ENCODE data around the gene KRT85.
A peak's percentile ranks its signal among the peaks of the same experiment; 100 is the strongest.

Gene KRT85

DNA sequence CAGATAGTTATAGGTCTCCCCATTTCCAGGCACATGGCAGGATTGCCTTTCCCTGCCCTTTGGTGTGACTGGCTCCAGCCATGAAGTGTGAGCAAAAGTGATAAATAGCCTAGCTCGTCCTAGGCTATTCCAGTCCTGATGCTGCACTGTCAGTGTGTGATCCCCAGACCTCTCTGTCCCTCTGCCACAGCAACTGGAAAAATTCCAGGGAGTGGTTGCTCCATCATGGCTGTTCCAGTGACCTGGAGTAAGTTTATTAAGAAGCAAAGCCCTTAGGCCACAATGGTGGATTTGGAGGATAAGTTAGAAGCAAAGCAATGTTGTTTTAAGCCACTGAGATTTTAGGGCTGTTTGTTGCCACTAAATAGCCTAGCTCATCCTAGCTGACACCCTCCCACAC lies 36.2 kb downstream of the KRT85 start:
- 100% methylated on average over 1 of the region's 1 CpG for WGBS (ENCODE audit: insufficient coverage)
- peaks cover 0 to 3% (median 0%) of the 10 kb centered on the region in 5 experiments for H3K27me3 ChIP-seq (replicated peaks in 2 of 5; ENCODE audit: control insufficient read depth in 4 of 5, insufficient read depth in 5 of 5, low read length in 4 of 5)
- CTCF ChIA-PET = interaction anchor here (1.0 to 7.3 kb wide), 6 partner anchors 16 to 154 kb away, joined by 3 to 42 read pairs (median 4); no protein-coding TSS in a partner anchor

DNA sequence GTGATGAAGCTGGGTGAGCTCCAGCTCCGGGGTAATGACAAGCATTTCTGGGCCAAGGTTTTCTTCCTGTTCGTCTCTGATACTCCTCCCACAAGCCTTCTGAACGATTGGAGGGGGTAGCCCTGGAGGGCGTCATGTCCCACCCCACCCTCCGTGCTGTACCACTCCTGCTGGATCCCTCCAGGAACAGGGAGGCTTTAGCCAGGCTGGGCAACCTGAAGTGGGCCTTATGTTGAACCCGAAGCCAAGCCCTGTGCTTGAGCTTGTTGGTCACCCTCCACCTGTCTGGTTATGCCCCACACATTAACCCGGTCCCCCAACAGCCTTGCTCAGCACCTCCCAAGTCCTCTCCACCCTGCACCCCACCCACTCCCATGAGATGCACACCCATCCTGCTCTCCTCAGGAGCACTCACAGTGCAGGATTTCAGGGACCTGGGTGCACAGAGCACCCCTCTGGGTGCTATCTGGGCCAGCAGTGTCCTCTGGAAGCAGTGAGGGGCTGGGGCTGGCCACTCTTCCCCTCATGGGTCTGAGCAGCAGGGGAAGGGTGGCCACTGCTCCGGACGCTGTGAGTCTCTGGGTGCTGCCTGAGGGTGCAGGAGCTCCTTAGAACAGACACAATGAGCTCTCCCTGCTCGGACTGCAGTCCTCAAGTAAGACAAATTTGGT lies 39.3 kb downstream of the KRT85 start:
- POLR2A ChIA-PET = interaction anchor here (0.8 to 1.4 kb wide), 3 partner anchors 11 to 171 kb away, joined by 3 read pairs; no protein-coding TSS in a partner anchor
- WGBS (ENCODE audit: insufficient coverage) = 73% methylated on average over 10 of the region's 10 CpGs
- CTCF ChIA-PET = interaction anchor here (0.9 to 12.8 kb wide), 36 partner anchors 9 to 552 kb away, joined by 3 to 151 read pairs (median 5); no protein-coding TSS in a partner anchor
- peaks cover 0 to 3% (median 2%) of the 10 kb centered on the region in 5 experiments for H3K27me3 ChIP-seq (replicated peaks in 2 of 5; ENCODE audit: control insufficient read depth in 4 of 5, insufficient read depth in 5 of 5, low read length in 4 of 5)
- H3K4me1 ChIP-seq (ENCODE audit: control extremely low read depth in 1 of 4, control insufficient read depth in 4 of 4, insufficient read depth in 4 of 4, low read length in 3 of 4) = no peaks in the 10 kb centered on the region
- no peak overlapping the region for H3K27ac ChIP-seq (ENCODE audit: insufficient read depth in 1 of 2, low read depth in 1 of 2, low read length in 2 of 2, poor library complexity in 1 of 2, severe bottlenecking in 2 of 2)
- H3K9me3 ChIP-seq (ENCODE audit: control extremely low read depth in 1 of 5, control insufficient read depth in 4 of 5, insufficient read depth in 2 of 5, low read depth in 1 of 5, low read length in 4 of 5) = no peaks in the 10 kb centered on the region
- no peak for DNase-seq
- no peaks in the 10 kb centered on the region for H3K36me3 ChIP-seq (ENCODE audit: control insufficient read depth in 4 of 4, insufficient read depth in 4 of 4, low read length in 3 of 4)
- H3K4me3 ChIP-seq (ENCODE audit: control insufficient read depth in 1 of 7, extremely low read depth in 1 of 7, insufficient read depth in 4 of 7, low read depth in 2 of 7, low read length in 6 of 7) = no peak overlapping the region

More for the DNA sequence above, 36.2 kb downstream of the KRT85 start:
- Histone ChIP-seq H3K36me3 (ENCODE audit: control insufficient read depth in 4 of 4, insufficient read depth in 4 of 4, low read length in 3 of 4) (no peaks in the 10 kb centered on the region), H3K27ac (ENCODE audit: insufficient read depth in 1 of 2, low read depth in 1 of 2, low read length in 2 of 2, poor library complexity in 1 of 2, severe bottlenecking in 2 of 2) (no peak overlapping the region), H3K4me1 (ENCODE audit: control extremely low read depth in 1 of 4, control insufficient read depth in 4 of 4, insufficient read depth in 4 of 4, low read length in 3 of 4) (no peaks in the 10 kb centered on the region), H3K4me3 (ENCODE audit: control insufficient read depth in 1 of 7, extremely low read depth in 1 of 7, insufficient read depth in 4 of 7, low read depth in 2 of 7, low read length in 6 of 7) (no peak overlapping the region), H3K9me3 (ENCODE audit: control extremely low read depth in 1 of 5, control insufficient read depth in 4 of 5, insufficient read depth in 2 of 5, low read depth in 1 of 5, low read length in 4 of 5) (peaks cover 0 to 6% (median 3%) of the 10 kb centered on the region in 5 experiments)
- POLR2A ChIA-PET = interaction anchor here (1.2 kb wide), 1 partner anchor 1451 kb away, joined by 3 read pairs; no protein-coding TSS in a partner anchor
- no peak for DNase-seq

DNA sequence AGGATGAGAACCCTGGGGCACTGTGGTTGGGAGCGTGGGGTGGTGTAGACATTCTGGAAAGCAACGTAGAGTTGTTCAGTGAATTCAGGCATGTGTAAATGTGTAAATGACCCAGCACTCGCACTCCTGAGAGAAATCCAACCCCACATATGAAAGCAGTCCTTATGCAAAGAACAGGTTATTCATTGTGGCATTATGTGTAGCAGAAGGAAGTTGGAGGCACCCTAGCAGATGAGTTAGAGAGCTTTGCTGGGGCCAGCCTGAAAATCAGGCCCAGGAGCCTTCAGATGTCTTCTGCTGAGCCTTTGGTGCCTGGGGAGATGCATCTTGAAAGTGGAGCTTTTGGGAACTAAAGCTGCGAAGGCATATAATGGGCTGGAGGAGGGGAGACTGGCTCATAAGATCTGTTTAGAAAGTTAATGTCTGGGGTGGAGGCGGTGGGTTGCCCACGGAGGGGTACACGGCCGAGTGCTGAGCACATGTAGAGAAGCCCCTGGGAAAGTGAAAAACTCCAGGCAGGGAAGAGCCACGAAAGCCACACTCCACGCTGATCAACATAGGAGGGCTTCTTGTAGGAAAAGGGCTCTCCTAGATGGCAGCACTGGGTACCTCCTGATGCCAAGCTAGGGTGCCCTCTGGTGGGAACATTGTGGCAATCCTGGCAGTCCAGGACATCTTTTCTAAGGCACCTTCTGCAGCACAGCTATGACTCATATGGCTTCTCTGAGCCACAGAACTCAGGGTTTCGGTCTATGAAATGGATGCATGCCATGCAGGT lies 40.0 kb downstream of the KRT85 start:
- no peaks in the 10 kb centered on the region for H3K9me3 ChIP-seq (ENCODE audit: control extremely low read depth in 1 of 5, control insufficient read depth in 4 of 5, insufficient read depth in 2 of 5, low read depth in 1 of 5, low read length in 4 of 5)

DNA sequence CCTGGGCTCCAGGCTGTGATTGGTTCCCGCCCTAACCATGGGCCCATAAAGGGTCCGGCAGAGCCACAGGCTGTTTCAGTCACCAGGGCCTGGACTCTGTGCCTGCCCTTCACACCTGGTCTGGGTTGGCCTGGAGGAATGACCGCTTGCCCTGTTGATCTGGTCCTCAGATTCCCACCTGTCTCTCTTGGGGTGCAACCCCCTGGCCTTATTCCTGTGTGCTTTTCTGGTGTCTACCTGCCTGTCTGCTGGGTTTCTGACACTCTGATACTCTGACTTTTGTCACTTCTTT lies 43.2 kb downstream of the KRT85 start:
- H3K27me3 ChIP-seq (replicated peaks in 2 of 5; ENCODE audit: control insufficient read depth in 4 of 5, insufficient read depth in 5 of 5, low read length in 4 of 5) = peaks cover 2 to 33% (median 11%) of the 10 kb centered on the region in 5 experiments
- no peak for DNase-seq
- H3K36me3 ChIP-seq (ENCODE audit: control insufficient read depth in 4 of 4, insufficient read depth in 4 of 4, low read length in 3 of 4) = no peaks in the 10 kb centered on the region
- POLR2A ChIA-PET = no interaction called here
- no peaks in the 10 kb centered on the region for H3K9me3 ChIP-seq (ENCODE audit: control extremely low read depth in 1 of 5, control insufficient read depth in 4 of 5, insufficient read depth in 2 of 5, low read depth in 1 of 5, low read length in 4 of 5)
- no peaks in the 10 kb centered on the region for H3K4me1 ChIP-seq (ENCODE audit: control extremely low read depth in 1 of 4, control insufficient read depth in 4 of 4, insufficient read depth in 4 of 4, low read length in 3 of 4)
- CTCF ChIA-PET = interaction anchor here (1.0 to 12.8 kb wide), 6 partner anchors 15 to 87 kb away, joined by 3 to 151 read pairs (median 4); no protein-coding TSS in a partner anchor
- no peak overlapping the region for H3K4me3 ChIP-seq (ENCODE audit: control insufficient read depth in 1 of 7, extremely low read depth in 1 of 7, insufficient read depth in 4 of 7, low read depth in 2 of 7, low read length in 6 of 7)
- 92% methylated on average over 3 of the region's 3 CpGs for WGBS (ENCODE audit: insufficient coverage)
- no peak overlapping the region for H3K27ac ChIP-seq (ENCODE audit: insufficient read depth in 1 of 2, low read depth in 1 of 2, low read length in 2 of 2, poor library complexity in 1 of 2, severe bottlenecking in 2 of 2)

More for the DNA sequence above, 40.0 kb downstream of the KRT85 start:
- no peaks in the 10 kb centered on the region for H3K4me1 ChIP-seq (ENCODE audit: control extremely low read depth in 1 of 4, control insufficient read depth in 4 of 4, insufficient read depth in 4 of 4, low read length in 3 of 4)
- peak; percentile 91 to 95 (median 94) for DNase-seq
- CTCF ChIA-PET = interaction anchor here (0.7 to 12.8 kb wide), 35 partner anchors 9 to 553 kb away, joined by 3 to 151 read pairs (median 6); no protein-coding TSS in a partner anchor
- no peak overlapping the region for H3K4me3 ChIP-seq (ENCODE audit: control insufficient read depth in 1 of 7, extremely low read depth in 1 of 7, insufficient read depth in 4 of 7, low read depth in 2 of 7, low read length in 6 of 7)
- no peak overlapping the region for H3K27ac ChIP-seq (ENCODE audit: insufficient read depth in 1 of 2, low read depth in 1 of 2, low read length in 2 of 2, poor library complexity in 1 of 2, severe bottlenecking in 2 of 2)
- H3K27me3 ChIP-seq (replicated peaks in 2 of 5; ENCODE audit: control insufficient read depth in 4 of 5, insufficient read depth in 5 of 5, low read length in 4 of 5) = peaks cover 0 to 9% (median 3%) of the 10 kb centered on the region in 5 experiments
- WGBS (ENCODE audit: insufficient coverage) = 60% methylated on average over 9 of the region's 11 CpGs
- POLR2A ChIA-PET = interaction anchor here (0.8 to 1.4 kb wide), 3 partner anchors 12 to 170 kb away, joined by 3 read pairs; no protein-coding TSS in a partner anchor
- H3K36me3 ChIP-seq (ENCODE audit: control insufficient read depth in 4 of 4, insufficient read depth in 4 of 4, low read length in 3 of 4) = no peaks in the 10 kb centered on the region

DNA sequence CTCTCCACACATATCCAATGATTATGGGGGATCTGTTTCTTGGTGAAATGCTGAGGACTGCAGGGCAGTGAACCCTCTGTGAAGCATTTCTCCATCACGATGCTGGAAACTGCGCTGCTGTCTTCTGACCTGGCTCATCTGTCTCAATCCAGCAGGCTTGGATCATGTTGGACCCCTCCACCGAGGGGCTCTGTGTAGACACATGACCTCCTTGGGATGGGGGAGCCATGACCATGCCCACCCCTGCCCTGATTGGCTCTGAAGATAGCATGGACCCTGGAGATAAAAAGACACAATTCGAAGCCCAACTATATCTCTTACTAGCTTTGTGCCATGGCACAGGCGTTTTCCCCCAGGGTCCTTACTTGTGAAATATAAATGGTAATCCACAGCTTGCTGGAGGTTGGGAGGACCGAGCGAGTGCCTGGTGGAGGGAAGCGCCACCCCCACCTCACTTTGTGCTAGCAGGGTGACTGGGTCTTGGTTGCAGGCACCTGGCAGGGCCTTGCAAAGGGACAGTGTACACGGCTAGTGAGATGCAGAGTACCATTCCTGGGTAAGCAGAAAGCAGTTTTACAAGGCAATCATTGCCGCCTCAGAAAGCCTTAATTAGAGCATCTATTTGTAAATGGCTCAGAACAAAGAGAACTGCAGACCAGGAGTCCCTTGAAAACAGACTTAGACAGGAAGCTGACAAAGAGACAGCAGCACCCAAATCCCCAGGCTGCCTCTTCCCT lies 43.7 kb downstream of the KRT85 start:
- DNase-seq = no peak
- ChIA-PET CTCF (interaction anchor here (1.0 to 12.8 kb wide), 2 partner anchors 15 to 53 kb away, joined by 3 to 151 read pairs; no protein-coding TSS in a partner anchor), POLR2A (no interaction called here)
- H3K36me3 ChIP-seq (ENCODE audit: control insufficient read depth in 4 of 4, insufficient read depth in 4 of 4, low read length in 3 of 4) = no peaks in the 10 kb centered on the region
- H3K9me3 ChIP-seq (ENCODE audit: control extremely low read depth in 1 of 5, control insufficient read depth in 4 of 5, insufficient read depth in 2 of 5, low read depth in 1 of 5, low read length in 4 of 5) = no peaks in the 10 kb centered on the region
- H3K27ac ChIP-seq (ENCODE audit: insufficient read depth in 1 of 2, low read depth in 1 of 2, low read length in 2 of 2, poor library complexity in 1 of 2, severe bottlenecking in 2 of 2) = no peak overlapping the region
- H3K4me3 ChIP-seq (ENCODE audit: control insufficient read depth in 1 of 7, extremely low read depth in 1 of 7, insufficient read depth in 4 of 7, low read depth in 2 of 7, low read length in 6 of 7) = no peak overlapping the region
- WGBS (ENCODE audit: insufficient coverage) = 95% methylated on average over 10 of the region's 10 CpGs
- H3K27me3 ChIP-seq (replicated peaks in 2 of 5; ENCODE audit: control insufficient read depth in 4 of 5, insufficient read depth in 5 of 5, low read length in 4 of 5) = peaks cover 2 to 38% (median 12%) of the 10 kb centered on the region in 5 experiments
- no peaks in the 10 kb centered on the region for H3K4me1 ChIP-seq (ENCODE audit: control extremely low read depth in 1 of 4, control insufficient read depth in 4 of 4, insufficient read depth in 4 of 4, low read length in 3 of 4)

DNA sequence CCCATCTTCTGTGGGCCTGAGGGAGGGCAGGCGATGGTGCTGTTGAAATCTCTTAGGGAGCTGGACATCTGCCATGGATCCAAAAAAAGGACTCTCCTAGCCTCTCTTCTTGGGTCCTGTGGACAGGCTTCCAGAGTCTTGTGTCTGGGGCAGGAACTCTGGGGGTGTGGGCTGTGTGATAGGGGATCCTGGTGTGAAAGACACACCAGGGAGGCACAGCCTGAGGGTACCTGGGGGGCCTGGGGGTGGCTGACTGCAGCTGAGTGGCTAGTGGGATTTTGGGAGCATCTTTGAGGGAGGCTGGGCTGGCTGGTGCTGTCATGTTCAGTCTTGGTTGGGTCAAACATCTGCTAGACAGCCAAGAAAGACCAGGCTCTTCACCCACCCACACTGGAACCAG lies 44.3 kb downstream of the KRT85 start:
- Histone ChIP-seq H3K27ac (ENCODE audit: insufficient read depth in 1 of 2, low read depth in 1 of 2, low read length in 2 of 2, poor library complexity in 1 of 2, severe bottlenecking in 2 of 2) (no peak overlapping the region), H3K4me1 (ENCODE audit: control extremely low read depth in 1 of 4, control insufficient read depth in 4 of 4, insufficient read depth in 4 of 4, low read length in 3 of 4) (no peaks in the 10 kb centered on the region), H3K27me3 (replicated peaks in 2 of 5; ENCODE audit: control insufficient read depth in 4 of 5, insufficient read depth in 5 of 5, low read length in 4 of 5) (peaks cover 2 to 39% (median 12%) of the 10 kb centered on the region in 5 experiments), H3K36me3 (ENCODE audit: control insufficient read depth in 4 of 4, insufficient read depth in 4 of 4, low read length in 3 of 4) (no peaks in the 10 kb centered on the region), H3K4me3 (ENCODE audit: control insufficient read depth in 1 of 7, extremely low read depth in 1 of 7, insufficient read depth in 4 of 7, low read depth in 2 of 7, low read length in 6 of 7) (no peak overlapping the region), H3K9me3 (ENCODE audit: control extremely low read depth in 1 of 5, control insufficient read depth in 4 of 5, insufficient read depth in 2 of 5, low read depth in 1 of 5, low read length in 4 of 5) (no peaks in the 10 kb centered on the region)
- no peak for DNase-seq
- no CpG with 5 or more reads among the region's 1 CpG for WGBS (ENCODE audit: insufficient coverage)
- ChIA-PET POLR2A (no interaction called here), CTCF (interaction anchor here (1.0 to 12.8 kb wide), 3 partner anchors 14 to 56 kb away, joined by 3 to 151 read pairs (median 4); no protein-coding TSS in a partner anchor)

All from common myeloid progenitor, CD34-positive (primary cell).